Aorta (tissue), 5 donors: Measurements from ENCODE around the gene ABCD1. TPM values are rescaled to one million over a fixed set of nuclear protein-coding genes. Genes with fewer than 3 reads are reported as not detected.
"Not testable (repeated sequence)": the region's sequence is repeated elsewhere in the genome, so short reads cannot be mapped to it uniquely, and the experiment has no call there.

ENCODE experiments used
- ATAC-seq: fragments of 200-7000 bp; cut with Tn5 transposase; one replicate; pipeline ENCODE4 v1.9.1; 2022; ENCODE audit warnings: moderate library complexity; ENCODE audit not compliant: low FRiP score
- DNase-seq, 2 donors: peaks; one replicate each; pipeline ENCODE4 v3.0.0-alpha.2; 2020
- H3K27ac ChIP-seq, 2 donors: one replicate each; pipeline ENCODE4 v1.5.1; 2013; ENCODE audit warnings: low read length in 2 of 2, mild to moderate bottlenecking in 2 of 2, moderate library complexity in 2 of 2, control low read depth in 1 of 2, inconsistent platforms in 1 of 2, low read depth in 1 of 2
- H3K27me3 ChIP-seq, 2 donors: one replicate each; pipeline ENCODE4 v1.6.1; 2013; ENCODE audit warnings: control low read depth in 1 of 2, low read length in 1 of 2, mild to moderate bottlenecking in 1 of 2, moderate library complexity in 1 of 2; ENCODE audit not compliant: insufficient read depth in 2 of 2, control insufficient read depth in 1 of 2
- H3K36me3 ChIP-seq, 2 donors: one replicate each; pipeline ENCODE4 v1.6.1; 2013; ENCODE audit warnings: control low read depth in 1 of 2, low read length in 1 of 2, mild to moderate bottlenecking in 1 of 2; ENCODE audit not compliant: insufficient read depth in 2 of 2, control insufficient read depth in 1 of 2
- H3K4me1 ChIP-seq, 2 donors: one replicate each; pipeline ENCODE4 v1.6.1; 2013; ENCODE audit warnings: low read length in 2 of 2, control low read depth in 1 of 2, mild to moderate bottlenecking in 1 of 2, moderate library complexity in 1 of 2; ENCODE audit not compliant: insufficient read depth in 2 of 2, control insufficient read depth in 1 of 2
- H3K4me3 ChIP-seq, 2 donors: one replicate each; pipeline ENCODE4 v1.5.1; 2013; ENCODE audit warnings: low read length in 2 of 2, control low read depth in 1 of 2, mild to moderate bottlenecking in 1 of 2
- H3K9me3 ChIP-seq: one replicate; pipeline ENCODE4 v1.6.1; 2013; ENCODE audit warnings: mild to moderate bottlenecking, low read length; ENCODE audit not compliant: control insufficient read depth
- WGBS, 2 donors: extraction: QIAGEN DNeasy Blood & Tissue Kit; methylation state at CpG; one replicate each; pipeline ENCODE4 v1.1.7; 2013; 5-methylcytosine and 5-hydroxymethylcytosine counted together
- intact Hi-C, 2 donors: fragments of 100-400 bp; cut with DNase I; formaldehyde crosslinking; loops; one replicate each; pipeline versions ENCODE4 v1.14.2 to v1.15.0; 2022
- long read RNA-seq, 2 donors: library from polyadenylated mRNA; unstranded; transcript quantifications; one replicate each; pipeline ENCODE4 v2.0.0, GENCODE V29; 2020 to 2021
- polyA plus RNA-seq, 2 donors: library from polyadenylated mRNA; stranded (reverse); fragments of 200-250 nt; gene quantifications; one replicate each; pipeline ENCODE4 v1.2.3, GENCODE V29; 2013
- total RNA-seq, 2 donors: library from RNA; stranded (reverse); fragmentation: NEBNext Ultra II Directional; extraction: Animal tissue kit (Norgen Biotek cat#: 25700); gene quantifications; one replicate each; pipeline ENCODE4 v1.2.1, GENCODE V29; 2021
- donor health status: healthy with polysubstance abuse.
- donor health status: Bipolar disorder and iron deficiency.
- donor health status: DM: no; HTN: no; CAD: no.
- donor health status: DM: no; HTN: no; CAD: no.
- donor health status: DM: yes; HTN: yes; CAD: no.

The ABCD1 gene
- total RNA-seq, result 10 to 100 TPM; 11.4 to 15.8 TPM
- polyA plus RNA-seq, result 1 to 10 TPM; 8.8 to 9.9 TPM
- long read RNA-seq, donor 1, transcript ABCD1-201 (10 exons, 3,664 nt), result major isoform, 10 of 18 reads
- long read RNA-seq, donor 1, partial matches to known transcripts, result 6 of 18 reads
- long read RNA-seq, donor 1, other reads (novel, unspliced or antisense), result 1 of 18 reads
- long read RNA-seq, donor 2, partial matches to known transcripts, result 2 of 7 reads
- long read RNA-seq, donor 2, other reads (novel, unspliced or antisense), result 2 of 7 reads

DNA sequence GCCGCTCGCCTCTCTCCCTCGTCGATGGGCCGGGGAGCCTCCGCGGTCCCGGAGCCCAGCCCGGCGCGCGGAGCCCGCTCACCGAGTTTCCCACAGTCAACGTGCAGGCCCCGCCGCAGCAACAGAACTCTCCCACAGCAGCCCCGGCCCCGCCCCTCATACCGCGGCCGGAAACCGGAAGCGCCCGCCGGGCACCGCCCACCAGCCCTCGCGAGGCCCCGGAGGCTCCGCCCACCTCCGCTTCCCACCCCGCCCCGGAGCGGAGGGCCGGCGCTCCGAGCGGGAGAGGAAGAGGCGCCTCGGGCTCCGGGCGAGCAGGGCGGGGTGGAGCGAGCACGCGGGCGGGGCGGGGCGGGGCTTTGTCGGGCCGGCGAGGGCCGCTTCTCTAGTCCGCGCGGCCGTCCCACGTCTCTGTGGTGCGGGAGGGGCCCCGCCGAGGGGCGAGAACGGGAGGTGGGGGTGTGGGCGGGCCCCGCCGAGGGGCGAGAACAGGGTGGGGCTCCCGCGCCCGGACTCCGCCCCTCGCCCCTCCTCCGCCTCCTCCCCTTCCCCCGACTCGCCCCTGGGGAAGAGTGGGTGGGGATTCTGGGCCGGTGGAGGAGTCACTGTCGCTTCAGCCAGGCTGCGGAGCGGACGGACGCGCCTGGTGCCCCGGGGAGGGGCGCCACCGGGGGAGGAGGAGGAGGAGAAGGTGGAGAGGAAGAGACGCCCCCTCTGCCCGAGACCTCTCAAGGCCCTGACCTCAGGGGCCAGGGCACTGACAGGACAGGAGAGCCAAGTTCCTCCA, at the start of gene ABCD1, which contains the start of gene BCAP31:
ABCD1 (plus strand) TSS at position 605 of the 787 bp plus-strand sequence. CDS start 411 bp downstream, outside the sequence.
BCAP31 (minus strand) TSS at position 136 of the 787 bp plus-strand sequence. CDS start 1,143 bp downstream, outside the sequence.
- intact Hi-C loops, result no loop called here
- peak; percentile 89 for ATAC-seq
- no peaks in the 10 kb centered on the region for H3K4me1 ChIP-seq
- no peaks in the 10 kb centered on the region for H3K36me3 ChIP-seq
- WGBS, 2 donors, result 0 to 21% methylated on average over 19 to 79 of the region's 88 CpGs
- no peaks in the 10 kb centered on the region for H3K9me3 ChIP-seq
- H3K27ac ChIP-seq, result peak within 1 kb of the TSS in 1 of 2 donors; percentile 90
- peak; percentile 92 to 95 for DNase-seq
- H3K27me3 ChIP-seq, result no peaks in the 10 kb centered on the region
- H3K4me3 ChIP-seq, result peak within 1 kb of the TSS; percentile 35 to 57

DNA sequence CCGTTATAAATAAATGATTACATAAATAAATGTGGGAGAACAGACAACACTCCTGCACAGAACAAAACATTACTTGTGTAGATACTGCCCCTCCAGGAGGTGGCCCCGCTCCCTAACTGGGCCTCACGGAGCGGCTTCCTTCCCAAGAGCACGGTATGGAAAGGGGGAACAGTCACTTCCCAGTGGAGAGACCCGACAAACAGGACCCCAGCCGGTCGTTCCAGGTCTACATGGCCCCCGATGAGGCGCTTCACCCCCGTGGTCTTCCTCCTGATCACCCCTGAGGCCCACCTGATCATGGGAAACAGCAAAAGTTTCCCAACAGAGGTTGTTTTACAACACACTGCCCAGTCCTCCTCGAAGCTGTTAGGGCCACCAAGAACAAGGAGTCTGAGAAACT, 43.5 kb upstream of the ABCD1 start:
- 70 to 78% methylated on average over 12 of the region's 12 CpGs for WGBS, 2 donors
- DNase-seq (peak; percentile 21 to 71), ATAC-seq (no peak)
- Histone ChIP-seq H3K27ac (no peak overlapping the region), H3K9me3 (no peaks in the 10 kb centered on the region), H3K4me3 (no peak overlapping the region), H3K4me1 (no peaks in the 10 kb centered on the region), H3K36me3 (no peaks in the 10 kb centered on the region), H3K27me3 (no peaks in the 10 kb centered on the region)
- intact Hi-C loops, result no loop called here

DNA sequence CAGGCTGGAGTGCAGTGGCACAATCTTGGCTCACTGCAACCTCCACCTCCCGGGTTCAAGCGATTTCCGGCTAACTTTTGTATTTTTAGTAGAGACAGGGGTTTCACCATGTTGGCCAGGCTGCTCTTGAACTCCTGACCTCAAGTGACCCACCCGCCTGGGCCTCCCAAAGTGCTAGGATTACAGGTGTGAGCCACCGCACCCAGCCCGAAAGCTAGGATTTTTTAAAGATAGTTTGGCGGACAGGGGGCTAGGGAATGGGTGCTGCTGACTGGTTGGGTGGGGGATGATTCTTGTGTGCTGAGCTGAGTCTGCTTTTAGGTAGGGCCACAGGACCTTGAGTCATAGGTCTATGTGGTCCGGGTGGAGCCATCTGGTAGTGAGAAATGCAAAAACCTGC, 41.2 kb upstream of the ABCD1 start:
- intact Hi-C loops, H3K4me3 ChIP-seq, H3K4me1 ChIP-seq, H3K27ac ChIP-seq, H3K36me3 ChIP-seq, ATAC-seq, H3K27me3 ChIP-seq, H3K9me3 ChIP-seq: not testable (repeated sequence)
- peak; percentile 9 for DNase-seq
- WGBS, 2 donors, result 97 to 98% methylated on average over 8 of the region's 8 CpGs

DNA sequence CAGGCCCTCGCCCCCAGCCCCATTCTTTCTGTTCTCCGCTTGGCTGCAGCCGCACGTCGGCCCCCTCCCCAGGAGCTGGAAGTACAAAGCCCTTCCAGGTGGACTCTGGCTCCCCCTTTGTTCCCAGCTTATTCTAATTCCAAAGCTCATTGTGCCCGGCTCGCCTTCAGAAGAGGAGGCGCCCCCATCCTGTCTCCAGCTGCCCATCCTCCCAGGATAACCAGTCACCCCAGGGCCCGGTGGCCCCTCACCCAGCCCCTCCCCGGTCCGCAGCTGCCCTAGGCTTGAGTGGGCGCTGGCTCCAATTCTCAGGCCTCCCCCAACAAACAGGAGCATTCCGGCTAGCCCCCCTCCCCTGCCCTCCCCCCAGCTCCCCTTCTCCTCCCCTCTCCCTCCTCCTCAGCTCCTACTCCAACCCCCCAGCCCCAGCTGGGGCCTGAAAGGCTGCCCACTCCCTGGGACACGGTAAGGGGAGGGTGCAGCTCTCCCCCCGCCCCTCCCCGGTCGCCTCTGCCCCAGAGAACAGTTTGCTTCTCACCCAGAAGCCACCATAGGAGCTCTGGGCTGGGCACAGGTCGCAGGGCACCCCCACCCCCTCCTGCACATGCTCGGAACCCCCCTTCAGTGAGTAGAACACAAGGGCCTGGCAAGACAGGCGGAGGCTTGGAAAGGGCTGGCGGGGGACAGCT, 40.0 kb upstream of the ABCD1 start:
- Histone ChIP-seq H3K9me3 (no peaks in the 10 kb centered on the region), H3K36me3 (no peaks in the 10 kb centered on the region), H3K4me3 (no peak overlapping the region), H3K27me3 (peaks cover 0 to 1% of the 10 kb centered on the region in 2 donors), H3K27ac (no peak overlapping the region), H3K4me1 (no peaks in the 10 kb centered on the region)
- 50 to 56% methylated on average over 19 to 21 of the region's 21 CpGs for WGBS, 2 donors
- DNase-seq (peak; percentile 36 to 70), ATAC-seq (no peak)
- intact Hi-C loops, result no loop called here

DNA sequence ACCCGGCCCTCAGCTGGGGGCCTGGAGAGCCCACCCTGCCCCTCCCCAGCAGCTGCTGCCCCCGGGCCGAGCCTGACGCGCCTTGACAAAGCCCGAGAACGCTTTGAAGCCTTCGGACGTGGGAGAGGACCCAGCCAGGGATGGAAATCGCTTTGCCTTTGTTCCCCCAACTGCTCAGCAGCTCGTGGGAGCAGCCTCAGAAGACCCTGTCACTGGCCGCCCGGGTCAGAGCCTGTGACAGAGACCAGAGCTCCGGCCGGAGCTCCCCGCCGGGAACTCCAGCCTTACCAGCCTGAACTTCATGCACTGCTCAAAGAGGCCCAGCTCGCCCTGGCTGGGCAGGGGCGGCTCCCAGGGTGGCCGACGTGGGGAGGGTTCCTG, 39.5 kb upstream of the ABCD1 start:
- intact Hi-C loops, result no loop called here
- no peak overlapping the region for H3K4me3 ChIP-seq
- ATAC-seq (no peak), DNase-seq (no peak)
- H3K9me3 ChIP-seq, result no peaks in the 10 kb centered on the region
- H3K27ac ChIP-seq, result no peak overlapping the region
- H3K36me3 ChIP-seq, result no peaks in the 10 kb centered on the region
- H3K27me3 ChIP-seq, result peaks cover 0 to 1% of the 10 kb centered on the region in 2 donors
- no peaks in the 10 kb centered on the region for H3K4me1 ChIP-seq
- WGBS, 2 donors, result 66 to 75% methylated on average over 20 to 21 of the region's 21 CpGs

DNA sequence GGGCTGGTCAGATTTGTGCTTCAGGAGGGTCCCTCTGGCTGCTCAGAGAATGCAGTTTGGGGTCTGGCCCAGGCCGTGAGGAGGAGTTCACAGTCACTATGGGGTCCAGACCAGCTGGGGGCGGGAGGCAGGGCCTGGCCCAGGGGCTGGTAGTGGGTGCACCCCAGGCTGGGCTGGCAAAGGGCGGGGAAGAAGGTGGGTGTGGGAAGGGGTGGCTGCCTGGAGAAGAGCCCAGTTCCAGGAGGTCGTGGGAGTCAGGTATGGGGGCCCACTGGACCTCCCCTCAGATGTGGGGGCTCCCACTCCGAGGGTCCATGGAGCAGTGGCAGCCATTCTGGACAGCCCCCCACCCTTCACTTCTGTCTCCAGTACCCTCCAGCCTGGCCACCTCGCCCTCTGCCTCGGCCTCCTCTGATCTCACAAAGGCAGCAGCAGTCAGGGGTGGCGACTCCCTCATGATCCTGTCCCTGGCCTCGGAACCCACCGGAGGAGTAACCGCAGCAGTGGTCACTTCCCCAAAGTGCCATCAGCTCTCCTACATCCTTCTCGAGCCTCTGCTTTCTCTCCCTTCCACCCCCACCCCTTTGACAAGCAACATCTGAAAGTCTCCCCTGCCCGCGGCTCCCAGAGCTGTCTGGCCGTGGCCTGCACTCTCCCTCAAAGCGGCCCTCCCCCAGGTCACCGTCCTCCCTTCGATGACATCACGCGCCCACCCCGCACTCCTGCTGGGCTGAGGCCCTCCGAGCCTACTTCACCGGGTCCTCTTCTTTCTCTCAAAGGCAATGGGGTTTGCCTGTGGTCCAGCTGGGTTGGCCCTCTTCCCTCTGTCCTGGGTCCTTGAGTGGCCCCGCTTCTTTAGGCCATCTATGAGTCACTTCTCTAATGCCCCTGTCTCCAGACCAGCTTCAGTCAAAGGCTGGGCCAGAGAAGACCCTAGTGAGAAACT, 38.6 kb upstream of the ABCD1 start:
- intact Hi-C loops, result no loop called here
- H3K4me1 ChIP-seq, result no peaks in the 10 kb centered on the region
- DNase-seq, result peak; percentile 52 to 73
- H3K9me3 ChIP-seq, result no peaks in the 10 kb centered on the region
- no peak overlapping the region for H3K4me3 ChIP-seq
- peaks cover 0 to 1% of the 10 kb centered on the region in 2 donors for H3K27me3 ChIP-seq
- no peak for ATAC-seq
- H3K27ac ChIP-seq, result no peak overlapping the region
- 76 to 81% methylated on average over 24 of the region's 24 CpGs for WGBS, 2 donors
- H3K36me3 ChIP-seq, result no peaks in the 10 kb centered on the region

DNA sequence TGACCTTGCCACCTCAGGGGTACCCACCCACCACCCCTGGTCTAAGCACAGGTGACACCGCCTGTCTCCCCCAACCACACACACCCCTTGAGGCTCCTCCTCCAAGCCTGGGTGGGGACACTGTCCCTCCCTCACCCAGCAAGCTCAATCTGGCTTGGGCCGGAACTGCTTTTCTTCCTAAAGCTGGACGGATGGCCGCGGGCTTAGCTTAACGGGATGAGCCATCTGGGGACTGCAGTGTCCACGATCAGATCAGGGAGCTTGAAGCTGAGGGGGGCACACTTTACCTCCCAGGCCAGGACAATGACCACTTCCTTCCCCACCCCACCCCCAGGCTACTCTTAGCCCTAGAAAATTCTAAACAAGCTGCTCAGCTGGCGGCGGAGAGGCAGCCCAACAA, 37.9 kb upstream of the ABCD1 start:
- 67 to 70% methylated on average over 9 of the region's 9 CpGs for WGBS, 2 donors
- H3K27ac ChIP-seq, result no peak overlapping the region
- intact Hi-C loops, result no loop called here

More for the DNA sequence above, 37.9 kb upstream of the ABCD1 start:
- Histone ChIP-seq H3K36me3 (no peaks in the 10 kb centered on the region), H3K4me1 (no peaks in the 10 kb centered on the region), H3K4me3 (no peak overlapping the region), H3K9me3 (no peaks in the 10 kb centered on the region), H3K27me3 (peaks cover 0 to 1% of the 10 kb centered on the region in 2 donors)
- no peak for ATAC-seq
- peak in 1 of 2 donors; percentile 48 for DNase-seq
